Spleen (tissue), 11 donors: Measurements from ENCODE around the gene KCND3. TPM values are rescaled to one million over a fixed set of nuclear protein-coding genes. Genes with fewer than 3 reads are reported as not detected.

Experiments used
- DNase-seq: peaks from one replicate; pipeline ENCODE4 v3.0.0-alpha.2; 2020
- H3K27ac ChIP-seq, 8 donors: fragments of 200-600 bp; sonication (generic) in 7 of 8; 1 replicate in 4 of 8; 2 replicates in 4 of 8; pipeline versions ENCODE4 v1.5.0 to v1.8.0; 2016 to 2021; ENCODE audit warnings: inconsistent platforms in 4 of 8, mild to moderate bottlenecking in 4 of 8, moderate library complexity in 1 of 8
- H3K27me3 ChIP-seq, 7 donors: fragments of 200-600 bp; sonication (generic) in 6 of 7; replicated peaks in 1 of 7; 1 replicate in 4 of 7; 2 replicates in 3 of 7; pipeline versions ENCODE4 v1.5.0 to v1.8.0; 2016 to 2021; ENCODE audit warnings: inconsistent platforms in 3 of 7, mild to moderate bottlenecking in 1 of 7
- H3K36me3 ChIP-seq, 6 donors: fragments of 200-600 bp; sonication (generic) in 5 of 6; 1 replicate in 4 of 6; 2 replicates in 2 of 6; pipeline versions ENCODE4 v1.5.0 to v1.8.0; 2016 to 2021; ENCODE audit warnings: inconsistent platforms in 2 of 6
- H3K4me1 ChIP-seq, 6 donors: fragments of 200-600 bp; sonication (generic) in 5 of 6; 1 replicate in 3 of 6; 2 replicates in 3 of 6; pipeline versions ENCODE4 v1.5.0 to v1.8.0; 2016 to 2021; ENCODE audit warnings: inconsistent platforms in 3 of 6
- H3K4me3 ChIP-seq, 8 donors: fragments of 200-600 bp; sonication (generic) in 7 of 8; 1 replicate in 4 of 8; 2 replicates in 4 of 8; pipeline versions ENCODE4 v1.5.0 to v1.8.0; 2016 to 2021; ENCODE audit warnings: inconsistent platforms in 4 of 8, mild to moderate bottlenecking in 4 of 8, moderate library complexity in 2 of 8
- H3K9me3 ChIP-seq, 8 donors: fragments of 200-600 bp; sonication (generic) in 7 of 8; 1 replicate in 4 of 8; 2 replicates in 4 of 8; pipeline versions ENCODE4 v1.5.0 to v1.8.0; 2016 to 2021; ENCODE audit warnings: inconsistent platforms in 4 of 8
- CTCF ChIP-seq, 11 experiments: fragments of 200-600 bp in 7 of 11; fragments of 450-650 bp in 4 of 11; sonication (generic) in 4 of 11; IDR thresholded peaks in 8 of 11; conservative IDR thresholded peaks in 3 of 11; 1 replicate in 7 of 11; 2 replicates in 4 of 11; pipeline versions ENCODE4 v1.4.0 to v1.8.0; 2016 to 2021; ENCODE audit warnings: antibody characterized with exemption in 11 of 11, inconsistent platforms in 4 of 11, mild to moderate bottlenecking in 1 of 11
- POLR2A ChIP-seq, 3 donors: fragments of 450-650 bp; IDR thresholded peaks; one replicate each; pipeline ENCODE4 v1.5.1; 2017; ENCODE audit warnings: antibody characterized with exemption in 3 of 3, mild to moderate bottlenecking in 1 of 3
- POLR2AphosphoS5 ChIP-seq, 3 donors: sonication (generic); formaldehyde crosslinking; IDR thresholded peaks; one replicate each; pipeline ENCODE4 v1.5.1; 2017; ENCODE audit warnings: antibody characterized with exemption in 3 of 3
- WGBS, 5 donors: extraction: QIAGEN DNeasy Blood & Tissue Kit in 3 of 5; methylation state at CpG; one replicate each; pipeline versions ENCODE4 v1.1.5 to v1.1.7; 2013 to 2018; 5-methylcytosine and 5-hydroxymethylcytosine counted together
- intact Hi-C: fragments of 100-400 bp; cut with DNase I; formaldehyde crosslinking; loops from one replicate; pipeline ENCODE4 v1.15.0; 2023; ENCODE audit warnings: low total_unique reads
- polyA plus RNA-seq, 3 donors: library from polyadenylated mRNA; stranded (reverse); fragments of 200-250 nt; gene quantifications; one replicate each; pipeline ENCODE4 v1.2.1, GENCODE V29; 2013
- total RNA-seq, 7 donors: library from RNA; depleted of rRNA in 3 of 7; stranded (reverse); fragments of >200 nt in 3 of 7; fragmentation: NEBNext Ultra II Directional in 4 of 7; extraction: Animal tissue kit (Norgen Biotek cat#: 25700) in 4 of 7; gene quantifications; one replicate each; pipeline versions ENCODE4 v1.1.0 to v1.2.1, GENCODE V29; 2016 to 2021
- donor health status: healthy with polysubstance abuse.
- donor health status: DM: no; HTN: no; CAD: no; lungs with moderate emphysema.
- donor health status: DM: no; HTN: no; CAD: no.
- donor health status: Bipolar disorder and iron deficiency.
- donor health status: healthy.
- donor health status: DM: no; HTN: no; CAD: no.
- donor health status: DM: yes; HTN: yes; CAD: no.

The KCND3 gene
- total and polyA plus RNA-seq, 10 donors, result 0.67 to 14.2 (median 8.6) TPM

GRCh38 chr1:111747282-111747734 is 242.2 kb downstream of the KCND3 start:
- Histone ChIP-seq H3K9me3 (no peaks in the 10 kb centered on the region), H3K27ac (no peak overlapping the region), H3K27me3 (peaks cover 0 to 4% (median 0%) of the 10 kb centered on the region in 7 donors), H3K4me1 (peaks cover 0 to 9% (median 0%) of the 10 kb centered on the region in 6 donors), H3K36me3 (no peaks in the 10 kb centered on the region), H3K4me3 (no peak overlapping the region)
- no peak for DNase-seq
- 20 to 46% (median 27%) methylated on average over 3 of the region's 3 CpGs for WGBS, 5 donors
- no peak for TF ChIP-seq POLR2A (IDR thresholded peaks at IDR 0.05)
- peak; percentile 44 to 87 (median 72) for TF ChIP-seq CTCF (IDR thresholded peaks at IDR 0.05 in 8 of 11, conservative IDR thresholded peaks at IDR 0.05 in 3 of 11)
- TF ChIP-seq POLR2AphosphoS5 (IDR thresholded peaks at IDR 0.05), result peak in 1 of 3 donors; percentile 45
- intact Hi-C loops, result no loop called here

DNA sequence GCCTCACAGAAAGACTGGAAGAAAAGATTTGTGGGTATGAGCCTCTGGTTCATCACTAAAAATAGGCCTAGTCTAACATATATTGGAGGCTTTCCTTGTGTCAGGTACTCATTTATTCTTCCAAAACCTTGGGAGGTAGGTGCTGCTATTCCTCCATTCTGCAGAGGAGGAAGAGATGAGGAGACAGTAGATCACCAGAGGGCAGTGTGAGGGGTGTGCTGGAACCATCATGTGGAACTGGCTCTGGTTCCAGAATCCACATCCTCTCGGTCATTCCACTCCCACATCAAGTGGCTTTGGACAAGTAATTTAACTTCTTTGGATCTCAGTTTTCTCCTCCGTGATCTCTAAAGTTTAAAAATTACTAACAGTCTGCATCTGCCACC is 242.9 kb downstream of the KCND3 start:
- Histone ChIP-seq H3K4me1 (peaks cover 0 to 9% (median 0%) of the 10 kb centered on the region in 6 donors), H3K9me3 (no peaks in the 10 kb centered on the region), H3K4me3 (no peak overlapping the region), H3K36me3 (no peaks in the 10 kb centered on the region), H3K27ac (no peak overlapping the region), H3K27me3 (peaks cover 0 to 10% (median 0%) of the 10 kb centered on the region in 7 donors)
- DNase-seq, result no peak
- intact Hi-C loops, result no loop called here
- TF ChIP-seq POLR2AphosphoS5 (IDR thresholded peaks at IDR 0.05) (no peak), CTCF (IDR thresholded peaks at IDR 0.05 in 8 of 11, conservative IDR thresholded peaks at IDR 0.05 in 3 of 11) (no peak), POLR2A (IDR thresholded peaks at IDR 0.05) (no peak)
- WGBS, 5 donors, result 66 to 86% (median 79%) methylated on average over 2 of the region's 2 CpGs

GRCh38 chr1:111745675-111746613 is 243.5 kb downstream of the KCND3 start:
- intact Hi-C loops, result no loop called here
- Histone ChIP-seq H3K27me3 (peaks cover 0 to 16% (median 3%) of the 10 kb centered on the region in 7 donors), H3K36me3 (no peaks in the 10 kb centered on the region), H3K27ac (no peak overlapping the region), H3K4me1 (peaks cover 0 to 9% (median 0%) of the 10 kb centered on the region in 6 donors), H3K4me3 (no peak overlapping the region), H3K9me3 (no peaks in the 10 kb centered on the region)
- no peak for DNase-seq
- 92 to 98% (median 94%) methylated on average over 8 to 9 of the region's 9 CpGs for WGBS, 5 donors
- no peak for TF ChIP-seq POLR2AphosphoS5 (IDR thresholded peaks at IDR 0.05)
- TF ChIP-seq POLR2A (IDR thresholded peaks at IDR 0.05), result no peak
- no peak for TF ChIP-seq CTCF (IDR thresholded peaks at IDR 0.05 in 8 of 11, conservative IDR thresholded peaks at IDR 0.05 in 3 of 11)

- Histone ChIP-seq H3K27me3 (peaks cover 0 to 33% (median 14%) of the 10 kb centered on the region in 7 donors), H3K27ac (no peak overlapping the region), H3K4me3 (no peak overlapping the region), H3K4me1 (peaks cover 3 to 29% (median 16%) of the 10 kb centered on the region in 6 donors), H3K36me3 (no peaks in the 10 kb centered on the region), H3K9me3 (no peaks in the 10 kb centered on the region)
- DNase-seq, result no peak
- intact Hi-C loops, result no loop called here
- WGBS, 5 donors, result 59 to 79% (median 67%) methylated on average over 3 of the region's 3 CpGs
- TF ChIP-seq CTCF (IDR thresholded peaks at IDR 0.05 in 8 of 11, conservative IDR thresholded peaks at IDR 0.05 in 3 of 11), result no peak
- TF ChIP-seq POLR2AphosphoS5 (IDR thresholded peaks at IDR 0.05), result no peak
- TF ChIP-seq POLR2A (IDR thresholded peaks at IDR 0.05), result no peak
Measured at GRCh38 chr1:111743679-111744101, 245.8 kb downstream of the KCND3 start.
